Adipose tissue (tissue), 3 donors: ENCODE data around the gene TBC1D10B. TPM values are rescaled to one million over a fixed set of nuclear protein-coding genes. Genes with fewer than 3 reads are reported as not detected.

Source experiments
- H3K27ac ChIP-seq: one replicate; pipeline ENCODE4 v1.5.1; 2013; ENCODE audit warnings: low read depth, low read length
- WGBS, 3 donors: extraction: QIAGEN DNeasy Blood & Tissue Kit; methylation state at CpG; one replicate each; pipeline ENCODE4 v1.1.7; 2013; 5-methylcytosine and 5-hydroxymethylcytosine counted together
- polyA plus RNA-seq, 3 donors: library from polyadenylated mRNA; stranded (reverse); fragments of 200-250 nt; gene quantifications; one replicate each; pipeline ENCODE4 v1.2.3, GENCODE V29; 2013
- donor health status: healthy with polysubstance abuse.
- donor health status: Bipolar disorder and iron deficiency.
- donor health status: healthy.

TBC1D10B gene
- polyA plus RNA-seq: 10 to 100 TPM; 12.4 to 28.2 (median 27.6) TPM

- peak within 1 kb of the TSS; percentile 36 for H3K27ac ChIP-seq
- 0% methylated on average over 40 of the region's 40 CpGs for WGBS, 3 donors
These were observed at the start of gene TBC1D10B for GRCh38 chr16:30370456-30371247. TBC1D10B (minus strand) TSS chr16:30370494; CDS start chr16:30370183, 311 bp downstream.

GRCh38 chr16:30418350-30419181 is 48.3 kb upstream of the TBC1D10B start:
- 60 to 70% (median 70%) methylated on average over 31 of the region's 31 CpGs for WGBS, 3 donors
- H3K27ac ChIP-seq: no peak overlapping the region

- WGBS, 3 donors: 1% methylated on average over 108 to 140 of the region's 140 CpGs
- peak overlapping the region; percentile 43 for H3K27ac ChIP-seq
These were observed 47.4 kb upstream of the TBC1D10B start for GRCh38 chr16:30417529-30418349.

- 66 to 68% (median 66%) methylated on average over 16 to 18 of the region's 18 CpGs for WGBS, 3 donors
These were observed 46.6 kb upstream of the TBC1D10B start for GRCh38 chr16:30416624-30417528.

GRCh38 chr16:30416047-30416603 is 45.8 kb upstream of the TBC1D10B start:
- WGBS, 3 donors: 86 to 98% (median 97%) methylated on average over 4 of the region's 4 CpGs
- H3K27ac ChIP-seq: no peak overlapping the region

More at GRCh38 chr16:30416624-30417528, 46.6 kb upstream of the TBC1D10B start:
- peak overlapping the region; percentile 43 for H3K27ac ChIP-seq

GRCh38 chr16:30414159-30414558 is 43.9 kb upstream of the TBC1D10B start:
- WGBS, 3 donors: 54 to 92% (median 90%) methylated on average over 5 of the region's 5 CpGs
- H3K27ac ChIP-seq: no peak overlapping the region

GRCh38 chr16:30413112-30413806 is 43.0 kb upstream of the TBC1D10B start:
- 72 to 90% (median 88%) methylated on average over 6 of the region's 6 CpGs for WGBS, 3 donors
- H3K27ac ChIP-seq: no peak overlapping the region

GRCh38 chr16:30409125-30410060 is 39.1 kb upstream of the TBC1D10B start:
- 36 to 40% (median 40%) methylated on average over 15 of the region's 15 CpGs for WGBS, 3 donors
- no peak overlapping the region for H3K27ac ChIP-seq

- H3K27ac ChIP-seq: no peak overlapping the region
- 17 to 28% (median 20%) methylated on average over 8 to 16 of the region's 19 CpGs for WGBS, 3 donors
These were observed 37.7 kb upstream of the TBC1D10B start for GRCh38 chr16:30407804-30408534.

GRCh38 chr16:30407102-30407803 is 37.0 kb upstream of the TBC1D10B start, which contains the start of gene ZNF771:
ZNF771 (plus strand) TSS chr16:30407606; CDS start chr16:30408054, 448 bp downstream.
- no peak within 1 kb of the TSS for H3K27ac ChIP-seq
- 0 to 1% (median 1%) methylated on average over 49 to 65 of the region's 65 CpGs for WGBS, 3 donors

- WGBS, 3 donors: 15 to 18% (median 17%) methylated on average over 14 of the region's 14 CpGs
- no peak overlapping the region for H3K27ac ChIP-seq
These were observed 36.5 kb upstream of the TBC1D10B start for GRCh38 chr16:30406795-30407101.

GRCh38 chr16:30401768-30402425 is 31.6 kb upstream of the TBC1D10B start:
- H3K27ac ChIP-seq: no peak overlapping the region
- 72 to 84% (median 80%) methylated on average over 8 of the region's 8 CpGs for WGBS, 3 donors

- WGBS, 3 donors: 12 to 17% (median 13%) methylated on average over 12 of the region's 12 CpGs
- no peak overlapping the region for H3K27ac ChIP-seq
These were observed 29.3 kb upstream of the TBC1D10B start for GRCh38 chr16:30399435-30400186.
